Measurements from ENCODE around the gene ENDOU. TPM values are rescaled to one million over a fixed set of nuclear protein-coding genes. Genes with fewer than 3 reads are reported as not detected.

Gene ENDOU
- polyA plus RNA-seq, 2 of the 4 experiments (the other 2 are of a cell fraction): not detected

- no peak for TF ChIP-seq CTCF (IDR thresholded peaks at IDR 0.05)
These were observed 38.4 kb upstream of the ENDOU start (continued) for GRCh38 chr12:47763481-47764346.

GRCh38 chr12:47762850-47763465, 37.7 kb upstream of the ENDOU start:
- ATAC-seq: no peak
- POLR2A ChIA-PET: interaction anchor here (2.6 kb wide), 1 partner anchor 10 kb away, joined by 9 read pairs; the partner anchor contains the start of gene SLC48A1

More at GRCh38 chr12:47762850-47763465, 37.7 kb upstream of the ENDOU start:
- DNase-seq (ENCODE audit: low read depth in 1 of 2, low spot score in 1 of 2) (no peak), FAIRE-seq (no peak)
- TF ChIP-seq NPAS2 (CRISPR knock-in tag; IDR thresholded peaks at IDR 0.05; ENCODE audit: borderline replicate concordance) (no peak), CBX8 (IDR thresholded peaks at IDR 0.05) (no peak), SMC3 (IDR thresholded peaks at IDR 0.05) (no peak), FOSB (CRISPR knock-in tag; IDR thresholded peaks at IDR 0.05) (no peak), EP300 (IDR thresholded peaks at IDR 0.05) (no peak), HEYL (CRISPR knock-in tag; IDR thresholded peaks at IDR 0.05) (no peak), ATOH8 (CRISPR knock-in tag; IDR thresholded peaks at IDR 0.05; ENCODE audit: low read depth) (no peak), RNF2 (IDR thresholded peaks at IDR 0.05; ENCODE audit: borderline replicate concordance, low read depth) (no peak), CBX2 (IDR thresholded peaks at IDR 0.05; ENCODE audit: borderline replicate concordance, low read depth) (no peak), KDM5A (IDR thresholded peaks at IDR 0.05) (no peak), USF2 (IDR thresholded peaks at IDR 0.05) (no peak), ZC3H11A (IDR thresholded peaks at IDR 0.05) (no peak), REST (IDR thresholded peaks at IDR 0.05) (no peak), HOXB5 (CRISPR knock-in tag; IDR thresholded peaks at IDR 0.05) (no peak), POLR2AphosphoS2 (conservative IDR thresholded peaks at IDR 0.05; ENCODE audit: low read length) (no peak)
- no peak overlapping the region for H3K27ac ChIP-seq
- 89% methylated on average over 3 of the region's 3 CpGs for WGBS (ENCODE audit: missing lambda C conversion rate)
- H3K4me2 ChIP-seq: no peak overlapping the region
- H3K9me3 ChIP-seq: no peaks in the 10 kb centered on the region
- CTCF ChIA-PET: interaction anchor here (1.0 to 43.9 kb wide), 5 partner anchors 9 to 76 kb away, joined by 4 to 1399 read pairs (median 51); partner anchors contain the start of gene SLC48A1
- no peak overlapping the region for H3K4me3 ChIP-seq
- peaks cover 22% of the 10 kb centered on the region for H3K4me1 ChIP-seq

Data from A549 (cell line).